ENCODE data around the gene MED31. TPM values are rescaled to one million over a fixed set of nuclear protein-coding genes. Genes with fewer than 3 reads are reported as not detected.

Gene MED31
- total RNA-seq (2022; extraction: Qiagen RNA extraction; ENCODE audit: low read depth): 26.4 to 37.0 TPM (median 33.1 TPM) in 5 replicates

DNA sequence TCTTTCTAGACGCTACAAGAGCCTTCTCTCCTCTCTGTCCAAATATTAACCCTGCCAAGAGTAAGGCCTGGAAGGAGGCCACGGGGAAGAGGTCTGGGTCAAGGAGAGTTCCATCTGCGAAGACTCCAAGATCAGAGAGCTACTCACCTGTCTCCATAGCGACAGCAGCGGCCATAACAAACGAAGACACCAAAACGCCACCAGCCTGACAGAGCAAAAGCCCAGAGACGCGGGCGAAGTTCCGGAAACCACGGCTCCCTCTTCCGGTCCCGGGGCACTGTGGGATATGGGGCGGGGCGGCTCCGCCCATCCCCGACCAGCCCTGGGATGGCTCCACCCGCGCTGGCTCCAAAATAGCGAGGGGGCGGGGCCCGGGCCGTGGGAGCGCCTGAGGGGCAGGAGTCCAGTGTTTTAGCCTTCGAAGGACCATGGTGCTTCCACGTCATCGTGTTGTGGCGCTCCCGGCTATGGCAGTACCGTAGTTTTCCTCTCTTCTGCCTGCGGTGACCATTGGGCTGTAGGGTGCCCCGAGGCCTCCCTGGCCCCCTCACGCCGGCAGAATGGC is at the start of gene MED31, which contains the start of gene C17orf100:
Gene MED31 (minus strand): TSS at position 252 of the 565 bp plus-strand sequence. CDS start 77 bp downstream, at position 175.
Gene C17orf100 (plus strand): TSS at position 409 of the 565 bp plus-strand sequence. CDS start 152 bp downstream, at position 561.

DNA sequence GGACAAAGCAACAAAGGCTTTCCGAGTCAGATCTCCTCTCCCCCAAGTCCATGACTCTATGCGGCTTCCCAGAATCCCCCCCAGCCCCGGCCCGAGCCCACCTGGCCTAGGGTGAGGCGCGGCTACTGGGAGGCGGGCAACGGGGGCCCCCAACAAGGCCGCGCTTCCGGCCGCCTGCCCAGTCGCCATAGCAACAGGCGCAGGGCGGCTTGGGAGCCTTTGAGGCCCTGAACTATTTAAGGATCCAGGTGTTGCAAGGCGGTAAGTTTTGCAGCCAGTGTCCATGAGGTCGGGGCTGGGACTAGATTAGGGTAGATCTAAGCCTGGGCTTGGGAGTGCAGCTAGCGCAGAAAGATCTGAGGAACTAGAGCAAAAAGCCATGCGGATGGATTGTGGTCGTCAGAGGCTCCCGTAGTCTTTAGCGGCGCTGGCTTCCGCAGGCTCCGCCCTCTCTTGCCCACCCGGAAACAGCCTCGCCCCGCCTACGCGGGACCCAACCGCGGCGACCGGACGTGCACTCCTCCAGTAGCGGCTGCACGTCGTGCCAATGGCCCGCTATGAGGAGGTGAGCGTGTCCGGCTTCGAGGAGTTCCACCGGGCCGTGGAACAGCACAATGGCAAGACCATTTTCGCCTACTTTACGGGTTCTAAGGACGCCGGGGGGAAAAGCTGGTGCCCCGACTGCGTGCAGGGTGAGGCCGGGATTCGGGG is 10.7 kb downstream of the MED31 start, which contains the start of the genes KIAA0753 and TXNDC17:
Gene KIAA0753 (minus strand): TSS at position 176 of the 711 bp plus-strand sequence. CDS start 5,608 bp downstream, outside the sequence.
Gene TXNDC17 (plus strand): TSS at position 525 of the 711 bp plus-strand sequence. CDS start 23 bp downstream, at position 548.

Other genes starting within 250 kb of the MED31 start
- gene AIPL1, start 216.5 kb downstream of the MED31 start, total RNA-seq (2022; extraction: Qiagen RNA extraction; ENCODE audit: low read depth): not detected in 5 replicates
- gene PIMREG, start 207.2 kb downstream of the MED31 start, total RNA-seq (2022; extraction: Qiagen RNA extraction; ENCODE audit: low read depth): 35.2 to 47.7 TPM (median 44.9 TPM) in 5 replicates
- 1.6 to 2.2 TPM (median 1.8 TPM) in 5 replicates for gene PITPNM3, start 95.0 kb downstream of the MED31 start, total RNA-seq (2022; extraction: Qiagen RNA extraction; ENCODE audit: low read depth)
- 16.2 to 19.8 TPM (median 19.1 TPM) in 5 replicates for gene KIAA0753, start 10.9 kb downstream of the MED31 start, total RNA-seq (2022; extraction: Qiagen RNA extraction; ENCODE audit: low read depth)
- gene TXNDC17, start 10.5 kb downstream of the MED31 start, total RNA-seq (2022; extraction: Qiagen RNA extraction; ENCODE audit: low read depth): 406 to 453 TPM (median 425 TPM) in 5 replicates
- 2.0 to 3.5 TPM (median 3.2 TPM) in 5 replicates for gene C17orf100, start 157 bp upstream of the MED31 start, total RNA-seq (2022; extraction: Qiagen RNA extraction; ENCODE audit: low read depth)
- 0.11 to 0.70 TPM (median 0.30 TPM) in 5 replicates for gene SLC13A5, start 61.8 kb upstream of the MED31 start, total RNA-seq (2022; extraction: Qiagen RNA extraction; ENCODE audit: low read depth)
- 0.03 to 0.24 TPM in 2 of 5 replicates, not detected in the others for gene XAF1, start 104.4 kb upstream of the MED31 start, total RNA-seq (2022; extraction: Qiagen RNA extraction; ENCODE audit: low read depth)
- gene FBXO39, start 124.6 kb upstream of the MED31 start, total RNA-seq (2022; extraction: Qiagen RNA extraction; ENCODE audit: low read depth): not detected in 5 replicates
- 0.06 to 0.12 TPM in 2 of 5 replicates, not detected in the others for gene TEKT1, start 180.1 kb upstream of the MED31 start, total RNA-seq (2022; extraction: Qiagen RNA extraction; ENCODE audit: low read depth)

Measured in A549 treated with RU486 at 1 μM for 4 hours (cell line).